BE2C (cell line): ENCODE data around the gene DISC1.

Source experiments
- DNase-seq: peaks from one replicate; pipeline ENCODE4 v3.0.0-alpha.2; 2020
- H3K27me3 ChIP-seq: fragments of 250-450 bp; sonication (Bioruptor Pico); 2 replicates; pipeline ENCODE4 v1.5.1; 2020; ENCODE audit warnings: mild to moderate bottlenecking
- H3K36me3 ChIP-seq: fragments of 250-450 bp; sonication (Bioruptor Pico); 2 replicates; pipeline ENCODE4 v1.5.1; 2020; ENCODE audit warnings: mild to moderate bottlenecking
- H3K4me1 ChIP-seq: fragments of 250-450 bp; sonication (Bioruptor Pico); 2 replicates; pipeline ENCODE4 v1.5.1; 2020
- H3K4me3 ChIP-seq: 2 replicates; pipeline ENCODE4 v1.5.1; 2011; ENCODE audit warnings: low read depth, low read length
- H3K9me3 ChIP-seq: fragments of 250-450 bp; sonication (Bioruptor Pico); 2 replicates; pipeline ENCODE4 v1.5.1; 2020
- CTCF ChIP-seq: IDR thresholded peaks from 2 replicates; pipeline ENCODE4 v1.5.1; 2012; ENCODE audit warnings: mild to moderate bottlenecking, low read depth, low read length

The DISC1 gene

GRCh38 chr1:231924180-231924579 is 297.6 kb downstream of the DISC1 start:
- Histone ChIP-seq H3K9me3 (no peaks in the 10 kb centered on the region), H3K27me3 (no peaks in the 10 kb centered on the region), H3K4me3 (no peak overlapping the region), H3K4me1 (peaks cover 7% of the 10 kb centered on the region), H3K36me3 (no peaks in the 10 kb centered on the region)
- DNase-seq = no peak
- TF ChIP-seq CTCF = no peak

GRCh38 chr1:231925864-231926263 is 299.3 kb downstream of the DISC1 start:
- DNase-seq = no peak
- no peaks in the 10 kb centered on the region for H3K27me3 ChIP-seq
- no peak overlapping the region for H3K4me3 ChIP-seq
- H3K9me3 ChIP-seq = no peaks in the 10 kb centered on the region
- H3K4me1 ChIP-seq = peaks cover 17% of the 10 kb centered on the region
- H3K36me3 ChIP-seq = no peaks in the 10 kb centered on the region
- no peak for TF ChIP-seq CTCF

- no peak for TF ChIP-seq CTCF
- H3K27me3 ChIP-seq = no peaks in the 10 kb centered on the region
Measured at GRCh38 chr1:231926340-231926739, 299.8 kb downstream of the DISC1 start.

GRCh38 chr1:231926933-231927332 is 300.3 kb downstream of the DISC1 start:
- no peak for DNase-seq

More at GRCh38 chr1:231926340-231926739, 299.8 kb downstream of the DISC1 start:
- DNase-seq = no peak
- H3K9me3 ChIP-seq = no peaks in the 10 kb centered on the region
- peaks cover 19% of the 10 kb centered on the region for H3K4me1 ChIP-seq
- H3K36me3 ChIP-seq = no peaks in the 10 kb centered on the region
- H3K4me3 ChIP-seq = no peak overlapping the region

GRCh38 chr1:231927431-231927830 is 300.8 kb downstream of the DISC1 start:
- TF ChIP-seq CTCF = no peak
- peaks cover 8% of the 10 kb centered on the region for H3K9me3 ChIP-seq
- H3K4me1 ChIP-seq = peaks cover 19% of the 10 kb centered on the region
- no peaks in the 10 kb centered on the region for H3K36me3 ChIP-seq
- DNase-seq = no peak
- no peak overlapping the region for H3K4me3 ChIP-seq
- no peaks in the 10 kb centered on the region for H3K27me3 ChIP-seq

More at GRCh38 chr1:231926933-231927332, 300.3 kb downstream of the DISC1 start:
- Histone ChIP-seq H3K9me3 (peaks cover 3% of the 10 kb centered on the region), H3K27me3 (no peaks in the 10 kb centered on the region), H3K36me3 (no peaks in the 10 kb centered on the region), H3K4me3 (no peak overlapping the region), H3K4me1 (peaks cover 19% of the 10 kb centered on the region)
- no peak for TF ChIP-seq CTCF

GRCh38 chr1:231929311-231929710 is 302.7 kb downstream of the DISC1 start:
- H3K4me3 ChIP-seq = no peak overlapping the region
- H3K4me1 ChIP-seq = peaks cover 21% of the 10 kb centered on the region
- H3K9me3 ChIP-seq = peaks cover 8% of the 10 kb centered on the region
- TF ChIP-seq CTCF = no peak
- H3K36me3 ChIP-seq = no peaks in the 10 kb centered on the region
- H3K27me3 ChIP-seq = no peaks in the 10 kb centered on the region
- DNase-seq = no peak
